ENCODE measurements around the gene NLGN4Y. TPM values are rescaled to one million over a fixed set of nuclear protein-coding genes. Genes with fewer than 3 reads are reported as not detected.

The NLGN4Y gene
- total RNA-seq, 2 donors from 2014 or later: 36.7 TPM; not detected in 1

DNA sequence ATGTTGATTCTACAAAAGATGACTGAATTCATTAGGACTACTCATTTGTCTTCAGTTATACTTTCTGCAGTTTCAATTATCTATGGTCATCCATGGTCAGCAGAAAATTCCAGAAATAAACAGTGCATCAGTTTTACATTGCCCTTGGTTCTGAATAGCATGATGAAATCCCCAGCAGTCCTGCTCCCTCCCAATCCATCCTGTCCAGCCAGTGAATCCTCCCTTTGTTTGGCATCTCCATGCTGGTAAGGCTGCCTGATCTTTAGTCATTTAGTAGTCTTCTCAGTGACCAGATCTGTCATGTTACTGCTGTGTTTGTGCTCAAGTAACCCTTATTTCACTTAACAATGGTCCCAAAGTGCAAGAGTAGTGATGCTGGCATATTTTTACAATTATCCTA is 239.3 kb downstream of the NLGN4Y start:
- no peaks in the 10 kb centered on the region for H3K9me3 Mint-ChIP-seq
- no peak for DNase-seq
- no peaks in the 10 kb centered on the region for H3K36me3 ChIP-seq (ENCODE audit: control insufficient read depth, insufficient read depth, low read length)
- H3K36me3 Mint-ChIP-seq (ENCODE audit: low read depth): no peaks in the 10 kb centered on the region
- peaks cover 7% of the 10 kb centered on the region for H3K9me3 ChIP-seq (ENCODE audit: control insufficient read depth, low read length)
- H3K9ac ChIP-seq (ENCODE audit: extremely low read depth, low read length, poor library complexity, severe bottlenecking): no peak overlapping the region
- no peak overlapping the region for H3K4me3 ChIP-seq (ENCODE audit: low read length)
- no peaks in the 10 kb centered on the region for H3K27me3 Mint-ChIP-seq (ENCODE audit: insufficient read depth)
- TF ChIP-seq CTCF (conservative IDR thresholded peaks at IDR 0.05): no peak
- no peaks in the 10 kb centered on the region for H3K4me1 ChIP-seq (ENCODE audit: control insufficient read depth, insufficient read depth, low read length)
- H3K27ac ChIP-seq (ENCODE audit: low read depth, low read length): no peak overlapping the region
- no peaks in the 10 kb centered on the region for H3K4me1 Mint-ChIP-seq
- no peaks in the 10 kb centered on the region for H3K27me3 ChIP-seq (ENCODE audit: control insufficient read depth, insufficient read depth, low read length, poor library complexity, severe bottlenecking)
- H3K4me3 Mint-ChIP-seq: no peak overlapping the region
- H3K27ac Mint-ChIP-seq: no peak overlapping the region

- Mint-ChIP-seq H3K27me3 (ENCODE audit: insufficient read depth) (no peaks in the 10 kb centered on the region), H3K4me1 (no peaks in the 10 kb centered on the region), H3K9me3 (no peaks in the 10 kb centered on the region), H3K36me3 (ENCODE audit: low read depth) (no peaks in the 10 kb centered on the region), H3K4me3 (no peak overlapping the region), H3K27ac (no peak overlapping the region)
- no peak for TF ChIP-seq CTCF (conservative IDR thresholded peaks at IDR 0.05)
- H3K4me3 ChIP-seq (ENCODE audit: low read length): no peak overlapping the region
- 98 to 100% methylated on average over 1 to 3 of the region's 4 CpGs for WGBS, 2 experiments (ENCODE audit: insufficient coverage in 1 of 2, insufficient read length in 1 of 2)
- H3K27ac ChIP-seq (ENCODE audit: low read depth, low read length): no peak overlapping the region
- H3K9ac ChIP-seq (ENCODE audit: extremely low read depth, low read length, poor library complexity, severe bottlenecking): no peak overlapping the region
- no peaks in the 10 kb centered on the region for H3K27me3 ChIP-seq (ENCODE audit: control insufficient read depth, insufficient read depth, low read length, poor library complexity, severe bottlenecking)
- no peaks in the 10 kb centered on the region for H3K36me3 ChIP-seq (ENCODE audit: control insufficient read depth, insufficient read depth, low read length)
- H3K4me1 ChIP-seq (ENCODE audit: control insufficient read depth, insufficient read depth, low read length): no peaks in the 10 kb centered on the region
- peaks cover 10% of the 10 kb centered on the region for H3K9me3 ChIP-seq (ENCODE audit: control insufficient read depth, low read length)
- DNase-seq: no peak
Observed at GRCh38 chrY:14778208-14778607, 253.9 kb downstream of the NLGN4Y start.

DNA sequence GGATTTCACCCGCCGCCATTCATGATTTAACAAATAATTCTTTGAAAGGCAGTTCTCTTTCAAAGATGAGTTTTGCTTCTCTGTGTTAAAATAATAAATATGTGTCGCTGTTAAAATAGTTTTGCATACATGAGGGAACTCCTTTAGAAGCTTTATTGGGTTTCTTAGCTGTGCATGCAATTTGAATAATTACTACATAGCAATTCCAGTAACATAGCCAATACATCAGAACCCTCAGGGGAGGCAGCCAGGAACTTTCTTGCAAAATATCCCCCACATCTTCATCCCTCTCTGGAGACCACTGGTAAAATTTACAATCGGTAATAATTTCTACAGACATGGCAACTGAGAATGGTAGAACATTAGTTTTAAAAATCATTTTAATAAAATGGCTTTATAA is 268.8 kb downstream of the NLGN4Y start:
- Mint-ChIP-seq H3K4me3 (no peak overlapping the region), H3K4me1 (no peaks in the 10 kb centered on the region), H3K9me3 (no peaks in the 10 kb centered on the region), H3K27me3 (ENCODE audit: insufficient read depth) (no peaks in the 10 kb centered on the region), H3K36me3 (ENCODE audit: low read depth) (no peaks in the 10 kb centered on the region), H3K27ac (no peak overlapping the region)
- DNase-seq: no peak
- no peaks in the 10 kb centered on the region for H3K27me3 ChIP-seq (ENCODE audit: control insufficient read depth, insufficient read depth, low read length, poor library complexity, severe bottlenecking)
- no peak overlapping the region for H3K4me3 ChIP-seq (ENCODE audit: low read length)
- no peaks in the 10 kb centered on the region for H3K4me1 ChIP-seq (ENCODE audit: control insufficient read depth, insufficient read depth, low read length)
- no peak overlapping the region for H3K9ac ChIP-seq (ENCODE audit: extremely low read depth, low read length, poor library complexity, severe bottlenecking)
- no peaks in the 10 kb centered on the region for H3K9me3 ChIP-seq (ENCODE audit: control insufficient read depth, low read length)
- 100% methylated on average over 1 of the region's 4 CpGs; no CpG with 5 or more reads in 1 of the 2 experiments for WGBS, 2 experiments (ENCODE audit: insufficient coverage in 1 of 2, insufficient read length in 1 of 2)
- no peaks in the 10 kb centered on the region for H3K36me3 ChIP-seq (ENCODE audit: control insufficient read depth, insufficient read depth, low read length)
- H3K27ac ChIP-seq (ENCODE audit: low read depth, low read length): no peak overlapping the region
- TF ChIP-seq CTCF (conservative IDR thresholded peaks at IDR 0.05): no peak

Data from endodermal cell (in vitro differentiated cells).